ENCODE results near the gene PRKCH. TPM values are rescaled to one million over a fixed set of nuclear protein-coding genes. Genes with fewer than 3 reads are reported as not detected.
A peak's percentile ranks its signal among the peaks of the same experiment; 100 is the strongest.

PRKCH gene
- total RNA-seq, 4 donors from 2014 or later: 34.5 to 51.3 (median 45.0) TPM

- DNase-seq: no peak
- TF ChIP-seq POLR2A (IDR thresholded peaks at IDR 0.05) (no peak), CTCF (IDR thresholded peaks at IDR 0.05) (no peak)
- H3K27ac ChIP-seq: peak overlapping the region; percentile 22 to 67 (median 54)
- 70 to 100% methylated on average over 1 of the region's 1 CpG for WGBS, 2 donors
- H3K4me3 ChIP-seq: no peak overlapping the region
- no peaks in the 10 kb centered on the region for H3K36me3 ChIP-seq
- no peaks in the 10 kb centered on the region for H3K27me3 ChIP-seq
- intact Hi-C loops (cut with DNase I): no loop called here
- H3K9me3 ChIP-seq: no peaks in the 10 kb centered on the region
- peaks cover 0 to 75% (median 6%) of the 10 kb centered on the region in 3 donors for H3K4me1 ChIP-seq
Observed at GRCh38 chr14:61333087-61333486, 11.7 kb downstream of the PRKCH start.

- TF ChIP-seq POLR2A (IDR thresholded peaks at IDR 0.05) (no peak), CTCF (IDR thresholded peaks at IDR 0.05) (no peak)
- Histone ChIP-seq H3K4me1 (peaks cover 0 to 76% (median 6%) of the 10 kb centered on the region in 3 donors), H3K36me3 (no peaks in the 10 kb centered on the region), H3K27ac (peak overlapping the region; percentile 31 to 67 (median 62)), H3K27me3 (no peaks in the 10 kb centered on the region), H3K9me3 (no peaks in the 10 kb centered on the region), H3K4me3 (no peak overlapping the region)
- WGBS, 2 donors: 72 to 73% methylated on average over 8 to 11 of the region's 11 CpGs
- DNase-seq: no peak
- intact Hi-C loops (cut with DNase I): no loop called here
Observed at GRCh38 chr14:61334197-61334701, 12.9 kb downstream of the PRKCH start.

GRCh38 chr14:61335049-61335448 is 13.7 kb downstream of the PRKCH start:
- Histone ChIP-seq H3K27ac (peak overlapping the region in 2 of 4 donors; percentile 61 to 67), H3K27me3 (no peaks in the 10 kb centered on the region), H3K9me3 (no peaks in the 10 kb centered on the region), H3K36me3 (no peaks in the 10 kb centered on the region), H3K4me1 (peaks cover 0 to 75% (median 8%) of the 10 kb centered on the region in 3 donors), H3K4me3 (no peak overlapping the region)
- DNase-seq: no peak
- intact Hi-C loops (cut with DNase I): no loop called here
- TF ChIP-seq CTCF (IDR thresholded peaks at IDR 0.05) (no peak), POLR2A (IDR thresholded peaks at IDR 0.05) (no peak)
- 63 to 74% methylated on average over 3 of the region's 3 CpGs for WGBS, 2 donors

GRCh38 chr14:61335671-61336275 is 14.4 kb downstream of the PRKCH start:
- Histone ChIP-seq H3K4me3 (no peak overlapping the region), H3K27ac (peak overlapping the region in 3 of 4 donors; percentile 36 to 67 (median 60)), H3K4me1 (peaks cover 0 to 75% (median 11%) of the 10 kb centered on the region in 3 donors), H3K27me3 (no peaks in the 10 kb centered on the region), H3K36me3 (no peaks in the 10 kb centered on the region), H3K9me3 (no peaks in the 10 kb centered on the region)
- TF ChIP-seq POLR2A (IDR thresholded peaks at IDR 0.05) (peak in 1 of 4 donors; percentile 18), CTCF (IDR thresholded peaks at IDR 0.05) (no peak)
- 50 to 70% methylated on average over 1 of the region's 1 CpG for WGBS, 2 donors
- intact Hi-C loops (cut with DNase I): no loop called here
- DNase-seq: no peak

DNA sequence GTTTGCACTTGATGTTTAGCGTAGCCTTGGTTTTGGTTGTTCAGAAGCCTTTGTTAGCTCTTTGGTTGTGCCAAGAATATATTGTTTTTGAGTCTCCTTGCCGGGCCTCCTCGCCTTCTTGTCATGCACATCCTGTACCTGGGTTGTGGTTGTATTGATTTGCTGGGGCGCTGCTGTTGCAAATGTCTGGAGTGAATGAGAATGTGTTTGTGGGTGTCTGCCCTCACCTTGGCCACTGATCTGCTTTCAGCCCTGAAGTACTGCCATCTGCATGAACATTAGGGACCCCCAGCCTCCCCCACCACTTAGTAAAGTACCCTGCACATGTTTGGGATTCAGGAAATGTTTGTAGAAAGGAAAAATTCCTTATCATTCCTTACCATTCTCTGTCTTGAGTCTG is 16.5 kb downstream of the PRKCH start:
- intact Hi-C loops (cut with DNase I): no loop called here
- no peak for TF ChIP-seq CTCF (IDR thresholded peaks at IDR 0.05)
- peak in 1 of 4 donors; percentile 54 for TF ChIP-seq POLR2A (IDR thresholded peaks at IDR 0.05)
- Histone ChIP-seq H3K27ac (peak overlapping the region in 3 of 4 donors; percentile 35 to 75 (median 43)), H3K4me3 (no peak overlapping the region), H3K36me3 (no peaks in the 10 kb centered on the region), H3K4me1 (peaks cover 8 to 88% (median 29%) of the 10 kb centered on the region in 3 donors), H3K27me3 (no peaks in the 10 kb centered on the region), H3K9me3 (no peaks in the 10 kb centered on the region)
- DNase-seq: no peak
- WGBS, 2 donors: 48 to 49% methylated on average over 4 of the region's 4 CpGs

Data from esophagus squamous epithelium (tissue), 5 donors.